NCI-H524 treated with DMSO at 0.1 percent for 48 hours (cell line): ENCODE results near the gene PDE9A.

Source experiments
- DNase-seq: peaks from one replicate; lab custom pipeline; 2025; lab: John Stamatoyannopoulos, UW

PDE9A gene

GRCh38 chr21:42688226-42688840 is 34.9 kb downstream of the PDE9A start:
- no peak for DNase-seq

GRCh38 chr21:42688841-42689371 is 35.5 kb downstream of the PDE9A start:
- DNase-seq, result no peak

- no peak for DNase-seq
Measured at GRCh38 chr21:42690586-42690985, 37.2 kb downstream of the PDE9A start.

- DNase-seq, result no peak
Measured at GRCh38 chr21:42691901-42692559, 38.6 kb downstream of the PDE9A start.

- no peak for DNase-seq
Measured at GRCh38 chr21:42692688-42693087, 39.3 kb downstream of the PDE9A start.

- no peak for DNase-seq
Measured at GRCh38 chr21:42694751-42695696, 41.6 kb downstream of the PDE9A start.

GRCh38 chr21:42695697-42696380 is 42.4 kb downstream of the PDE9A start:
- no peak for DNase-seq

GRCh38 chr21:42696501-42697040 is 43.1 kb downstream of the PDE9A start:
- DNase-seq, result no peak

- DNase-seq, result no peak
Measured at GRCh38 chr21:42698733-42699132, 45.3 kb downstream of the PDE9A start.

- no peak for DNase-seq
Measured at GRCh38 chr21:42699196-42699595, 45.8 kb downstream of the PDE9A start.

GRCh38 chr21:42701706-42702456 is 48.5 kb downstream of the PDE9A start:
- no peak for DNase-seq

GRCh38 chr21:42702720-42703119 is 49.3 kb downstream of the PDE9A start:
- no peak for DNase-seq

- no peak for DNase-seq
Measured at GRCh38 chr21:42703136-42703908, 49.9 kb downstream of the PDE9A start.

- no peak for DNase-seq
Measured at GRCh38 chr21:42703965-42704364, 50.5 kb downstream of the PDE9A start.

- DNase-seq, result no peak
Measured at GRCh38 chr21:42704861-42705260, 51.4 kb downstream of the PDE9A start.

GRCh38 chr21:42705346-42705745 is 51.9 kb downstream of the PDE9A start:
- DNase-seq, result no peak

- DNase-seq, result no peak
Measured at GRCh38 chr21:42705746-42706374, 52.4 kb downstream of the PDE9A start.

- DNase-seq, result no peak
Measured at GRCh38 chr21:42706765-42707164, 53.3 kb downstream of the PDE9A start.

- DNase-seq, result no peak
Measured at GRCh38 chr21:42707207-42707830, 53.9 kb downstream of the PDE9A start.
